OCI-LY3 (cell line): ENCODE results near the gene CCDC78.
A peak's percentile ranks its signal among the peaks of the same experiment; 100 is the strongest.
"Not testable (repeated sequence)": the region's sequence is repeated elsewhere in the genome, so short reads cannot be mapped to it uniquely, and the experiment has no call there.

Experiments
- H2AFZ ChIP-seq: fragments of 200-600, 300-600 bp; shearing (Covaris generic); 2 replicates; pipeline ENCODE4 v1.6.0; 2014; ENCODE audit warnings: antibody characterized with exemption, low read depth, low read length
- H3K27ac ChIP-seq: fragments of 200-600, 300-600 bp; sonication (generic); 2 replicates; pipeline ENCODE4 v1.5.1; 2014; ENCODE audit warnings: mild to moderate bottlenecking, low read length, moderate library complexity, mixed read lengths
- H3K27me3 ChIP-seq: fragments of 200-600, 300-600 bp; sonication (generic); 2 replicates; pipeline ENCODE4 v1.6.1; 2014; ENCODE audit warnings: low read depth, low read length, mixed read lengths
- H3K36me3 ChIP-seq: fragments of 200-600, 300-600 bp; sonication (generic); replicated peaks from 2 replicates; pipeline ENCODE3; 2014; ENCODE audit warnings: low read depth, low read length, mixed read lengths
- H3K4me1 ChIP-seq: fragments of 300-600, 200-600 bp; sonication (generic); 2 replicates; pipeline ENCODE4 v1.6.1; 2014; ENCODE audit warnings: low read length, mixed read lengths
- H3K4me2 ChIP-seq: fragments of 200-600, 300-600 bp; sonication (generic); 2 replicates; pipeline ENCODE4 v1.6.1; 2014; ENCODE audit warnings: low read length, mixed read lengths
- H3K4me3 ChIP-seq: fragments of 300-600, 200-600 bp; sonication (generic); 2 replicates; pipeline ENCODE4 v1.5.1; 2014; ENCODE audit warnings: antibody characterized with exemption, mild to moderate bottlenecking, low read length, moderate library complexity
- H3K79me2 ChIP-seq: fragments of 300-600, 200-600 bp; shearing (Covaris generic); 2 replicates; pipeline ENCODE4 v1.6.1; 2014; ENCODE audit warnings: mild to moderate bottlenecking, low read length, mixed read lengths
- H3K9ac ChIP-seq: fragments of 300-600, 200-600 bp; shearing (Covaris generic); 2 replicates; pipeline ENCODE4 v1.6.0; 2014; ENCODE audit warnings: mild to moderate bottlenecking, low read length, moderate library complexity
- H3K9me3 ChIP-seq: fragments of 200-600, 300-600 bp; shearing (Covaris generic); 2 replicates; pipeline ENCODE4 v1.6.1; 2014; ENCODE audit warnings: low read length, mixed read lengths; ENCODE audit not compliant: insufficient read depth
- H4K20me1 ChIP-seq: fragments of 200-600, 300-600 bp; sonication (generic); 2 replicates; pipeline ENCODE4 v1.6.1; 2016; ENCODE audit warnings: low read length, mixed read lengths; ENCODE audit not compliant: insufficient read depth
- EZH2phosphoT487 ChIP-seq: fragments of 200-600 bp; shearing (Covaris generic); IDR thresholded peaks from 2 replicates; pipeline ENCODE4 v1.6.1; 2018; ENCODE audit warnings: antibody characterized with exemption, mixed run types, low read depth
- TF ChIP-seq, protein P1 (sequence below): fragments of 200-600, 300-600 bp; sonication (generic); IDR thresholded peaks from 2 replicates; pipeline ENCODE4 v1.5.1; 2014; ENCODE audit warnings: antibody characterized with exemption, low read length, low read depth

CCDC78 gene

DNA sequence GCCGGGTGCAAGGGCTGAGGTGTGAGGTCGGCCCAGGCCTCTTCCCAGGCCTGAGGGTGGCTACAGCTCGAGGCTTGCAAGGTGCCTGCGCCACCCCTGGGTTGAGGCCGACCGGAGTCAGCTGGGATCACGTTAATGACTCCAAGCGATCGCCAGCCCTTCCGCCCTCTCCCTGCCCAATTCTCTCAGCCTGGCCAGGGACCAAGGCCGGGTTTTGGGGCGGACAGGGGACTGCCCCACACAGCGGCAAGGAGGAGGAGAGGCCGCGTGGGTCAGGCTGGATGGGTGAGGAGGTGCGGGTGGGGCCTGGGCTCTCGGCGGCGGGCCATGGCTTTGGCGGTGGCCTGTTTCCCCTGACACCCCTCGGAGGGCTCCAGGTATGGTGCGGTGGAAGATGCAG is 32.9 kb downstream of the CCDC78 start:
- Histone ChIP-seq H3K9ac (no peak overlapping the region), H3K79me2 (peaks cover 15% of the 10 kb centered on the region), H3K4me1 (peaks cover 9% of the 10 kb centered on the region), H3K27ac (no peak overlapping the region), H4K20me1 (no peaks in the 10 kb centered on the region), H3K4me3 (no peak overlapping the region), H3K9me3 (no peaks in the 10 kb centered on the region), H3K4me2 (no peak overlapping the region), H3K36me3 (no peaks in the 10 kb centered on the region), H3K27me3 (no peaks in the 10 kb centered on the region), H2AFZ (no peak overlapping the region)
- no peak for TF ChIP-seq EZH2phosphoT487
- TF ChIP-seq, protein P1, sequence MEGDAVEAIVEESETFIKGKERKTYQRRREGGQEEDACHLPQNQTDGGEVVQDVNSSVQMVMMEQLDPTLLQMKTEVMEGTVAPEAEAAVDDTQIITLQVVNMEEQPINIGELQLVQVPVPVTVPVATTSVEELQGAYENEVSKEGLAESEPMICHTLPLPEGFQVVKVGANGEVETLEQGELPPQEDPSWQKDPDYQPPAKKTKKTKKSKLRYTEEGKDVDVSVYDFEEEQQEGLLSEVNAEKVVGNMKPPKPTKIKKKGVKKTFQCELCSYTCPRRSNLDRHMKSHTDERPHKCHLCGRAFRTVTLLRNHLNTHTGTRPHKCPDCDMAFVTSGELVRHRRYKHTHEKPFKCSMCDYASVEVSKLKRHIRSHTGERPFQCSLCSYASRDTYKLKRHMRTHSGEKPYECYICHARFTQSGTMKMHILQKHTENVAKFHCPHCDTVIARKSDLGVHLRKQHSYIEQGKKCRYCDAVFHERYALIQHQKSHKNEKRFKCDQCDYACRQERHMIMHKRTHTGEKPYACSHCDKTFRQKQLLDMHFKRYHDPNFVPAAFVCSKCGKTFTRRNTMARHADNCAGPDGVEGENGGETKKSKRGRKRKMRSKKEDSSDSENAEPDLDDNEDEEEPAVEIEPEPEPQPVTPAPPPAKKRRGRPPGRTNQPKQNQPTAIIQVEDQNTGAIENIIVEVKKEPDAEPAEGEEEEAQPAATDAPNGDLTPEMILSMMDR = no peak

DNA sequence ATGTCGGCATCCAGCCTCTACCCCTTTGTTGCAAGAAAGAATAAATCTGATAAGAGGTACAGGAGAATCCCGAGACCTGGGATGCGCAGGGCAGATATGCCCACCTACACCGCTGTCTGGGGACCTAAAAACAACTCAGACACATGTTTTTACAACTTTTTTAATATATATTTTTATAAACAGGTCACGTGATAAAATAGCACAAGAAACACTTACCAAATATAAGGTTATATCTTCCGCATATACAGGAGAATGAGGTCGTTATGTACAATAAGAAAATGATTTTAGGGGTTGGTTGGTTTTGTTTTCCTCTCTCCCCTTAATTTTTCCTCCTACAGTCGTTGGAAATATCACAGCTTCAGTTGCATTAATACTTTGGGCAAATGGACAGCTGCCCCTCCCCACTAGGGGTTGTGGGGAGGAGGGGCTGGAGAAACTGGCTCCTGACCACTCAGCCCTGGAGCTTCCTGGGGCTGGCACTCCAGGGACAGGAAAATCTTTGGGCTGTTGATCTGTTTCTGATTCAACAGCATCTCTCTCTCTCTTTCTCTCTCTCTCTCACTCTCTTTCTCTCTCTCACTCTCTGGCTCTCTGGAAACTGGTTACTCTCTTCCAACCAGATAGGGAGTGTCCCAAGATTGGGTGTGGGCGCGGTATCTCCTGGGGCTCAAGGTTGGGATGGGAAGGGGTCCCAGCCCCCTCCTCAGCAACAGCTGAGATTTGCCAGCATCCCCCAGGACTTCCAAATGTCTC is 33.7 kb downstream of the CCDC78 start:
- no peaks in the 10 kb centered on the region for H3K9me3 ChIP-seq
- H2AFZ ChIP-seq = no peak overlapping the region

DNA sequence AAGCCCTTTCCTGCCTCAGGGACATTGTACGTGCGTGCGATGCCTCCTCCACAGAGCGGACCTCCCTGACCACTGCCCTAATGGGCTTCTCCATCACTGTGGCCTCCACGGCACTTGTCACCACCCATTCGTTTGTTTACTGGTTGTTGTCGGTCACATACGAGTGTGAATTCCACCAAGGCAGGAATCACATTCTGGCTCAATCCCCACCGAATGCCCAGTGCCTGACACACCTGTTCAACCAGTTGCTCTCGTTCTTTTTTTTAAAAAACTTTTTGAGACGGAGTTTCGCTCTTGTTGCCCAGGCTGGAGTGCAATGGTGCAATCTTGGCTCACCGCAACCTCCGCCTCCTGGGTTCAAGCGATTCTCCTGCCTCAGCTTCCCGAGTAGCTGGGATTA is 35.0 kb downstream of the CCDC78 start:
- H2AFZ ChIP-seq, H4K20me1 ChIP-seq, H3K27me3 ChIP-seq, H3K4me3 ChIP-seq, H3K9ac ChIP-seq, H3K36me3 ChIP-seq, H3K27ac ChIP-seq, H3K9me3 ChIP-seq, H3K4me1 ChIP-seq, H3K4me2 ChIP-seq: not testable (repeated sequence)
- H3K79me2 ChIP-seq = peaks cover 15% of the 10 kb centered on the region

More for the DNA sequence above, 33.7 kb downstream of the CCDC78 start:
- TF ChIP-seq, protein P1 = no peak
- no peak for TF ChIP-seq EZH2phosphoT487
- Histone ChIP-seq H3K27ac (no peak overlapping the region), H3K4me1 (peaks cover 9% of the 10 kb centered on the region), H4K20me1 (no peaks in the 10 kb centered on the region), H3K9ac (no peak overlapping the region), H3K36me3 (no peaks in the 10 kb centered on the region), H3K79me2 (peaks cover 15% of the 10 kb centered on the region), H3K4me2 (no peak overlapping the region), H3K4me3 (no peak overlapping the region), H3K27me3 (no peaks in the 10 kb centered on the region)

DNA sequence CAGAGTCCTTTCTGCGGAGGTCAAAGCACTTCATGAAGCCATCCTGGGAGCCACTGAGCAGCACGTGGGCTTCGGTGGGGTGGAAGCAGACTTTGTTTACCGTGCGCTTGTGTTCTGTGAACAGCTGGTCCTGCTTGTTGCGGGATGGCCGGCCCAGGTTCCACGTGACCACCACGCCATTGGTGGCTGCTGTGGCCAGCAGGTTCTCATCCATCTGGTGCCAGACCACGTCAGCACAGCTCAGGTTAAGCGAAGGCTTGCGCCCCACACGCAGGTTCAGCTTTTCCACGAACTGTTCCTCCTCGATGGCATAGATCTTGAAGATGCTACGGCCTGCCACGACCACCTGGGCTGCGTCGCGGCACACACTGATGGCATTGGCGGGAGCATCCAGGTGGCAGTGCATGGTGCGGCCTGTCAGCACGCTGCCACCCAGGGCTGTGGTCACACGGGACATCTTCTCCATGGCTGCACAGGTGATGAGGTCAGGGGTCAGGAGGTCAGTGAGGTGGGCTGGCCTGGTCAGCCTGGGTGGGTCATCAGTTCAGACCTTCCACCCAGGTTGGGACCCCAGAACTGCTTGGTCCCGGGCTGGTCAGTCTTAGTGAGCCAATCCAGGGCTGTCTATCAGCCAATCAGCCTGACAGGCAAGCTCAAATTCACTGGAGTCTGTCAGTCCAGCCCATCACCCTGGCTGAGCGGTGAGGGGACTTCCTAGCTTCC is 36.9 kb downstream of the CCDC78 start:
- no peak overlapping the region; the same call in 1 of the 2 replicates for H3K27ac ChIP-seq
- H3K79me2 ChIP-seq = peaks cover 15% of the 10 kb centered on the region
- H3K9me3 ChIP-seq = no peaks in the 10 kb centered on the region
- peak overlapping the region; percentile 81 for H3K9ac ChIP-seq
- peaks cover 3% of the 10 kb centered on the region for H3K36me3 ChIP-seq
- H3K4me2 ChIP-seq = peak overlapping the region; percentile 84
- no peak for TF ChIP-seq EZH2phosphoT487
- TF ChIP-seq, protein P1 = no peak
- no peaks in the 10 kb centered on the region for H3K27me3 ChIP-seq
- peaks cover 9% of the 10 kb centered on the region for H3K4me1 ChIP-seq
- H3K4me3 ChIP-seq = peak overlapping the region; percentile 93
- H4K20me1 ChIP-seq = no peaks in the 10 kb centered on the region
- no peak overlapping the region for H2AFZ ChIP-seq
